Stimulated activated naive CD8-positive, alpha-beta T cell treated with anti-CD3 and anti-CD28 coated beads, Interleukin-15, Interleukin-2, amounts not matched to agents 100 U/mL and 50 U/mL, for 24 hours (primary cell): ENCODE data around the gene SCG3.

Experiments
- ATAC-seq: fragments of 150-1000 bp; cut with Tn5 transposase; one replicate; pipeline ENCODE4 v1.10.0; 2021
- DNase-seq: peaks from one replicate; pipeline ENCODE4 v3.0.0; 2021

Gene SCG3

DNA sequence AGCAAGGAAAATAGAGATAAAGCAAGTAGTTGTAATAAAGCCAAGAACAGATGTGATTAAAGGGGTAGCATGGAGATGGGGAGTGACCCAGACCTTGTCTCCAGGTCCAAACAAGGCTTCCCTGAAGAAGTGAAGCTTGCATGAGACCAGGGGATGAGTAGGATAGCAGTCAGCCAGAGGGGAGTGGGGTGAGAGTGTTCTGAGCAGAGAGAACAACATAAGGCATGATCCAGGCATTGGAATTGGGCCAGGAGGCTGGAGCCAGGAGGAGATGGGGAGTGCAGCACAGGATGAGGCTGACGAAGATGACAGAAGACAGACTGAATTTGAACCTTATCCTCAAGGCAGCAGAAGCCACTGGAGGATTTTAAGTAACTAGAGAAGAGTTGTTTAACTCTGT, 77.3 kb downstream of the SCG3 start:
- no peak for ATAC-seq

DNA sequence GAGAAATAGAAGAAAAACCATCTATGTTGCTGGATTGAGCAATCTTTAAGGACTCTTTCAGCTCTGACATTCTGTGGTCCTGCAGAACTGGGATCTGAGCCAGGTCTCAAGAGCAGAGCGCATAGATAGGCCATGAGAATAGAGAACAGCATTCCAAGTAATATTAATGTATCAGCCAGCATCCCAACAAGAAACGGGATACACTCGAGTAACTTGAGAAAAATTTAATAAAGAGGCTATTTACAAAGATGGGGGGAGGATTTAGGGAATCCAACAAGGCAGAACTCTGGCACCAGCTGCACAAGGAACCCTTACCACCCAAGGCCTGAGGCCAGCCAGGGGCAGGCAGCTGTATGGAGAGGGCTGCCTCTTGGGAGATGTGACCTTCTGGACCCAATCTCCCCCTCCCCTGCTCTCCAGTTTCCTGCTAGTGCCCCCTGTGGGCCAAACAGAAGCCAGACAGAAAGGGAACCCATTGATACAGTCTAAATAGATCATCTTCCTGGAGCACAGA, 78.3 kb downstream of the SCG3 start:
- DNase-seq (no peak), ATAC-seq (no peak)

More for the DNA sequence above, 77.3 kb downstream of the SCG3 start:
- no peak for DNase-seq

DNA sequence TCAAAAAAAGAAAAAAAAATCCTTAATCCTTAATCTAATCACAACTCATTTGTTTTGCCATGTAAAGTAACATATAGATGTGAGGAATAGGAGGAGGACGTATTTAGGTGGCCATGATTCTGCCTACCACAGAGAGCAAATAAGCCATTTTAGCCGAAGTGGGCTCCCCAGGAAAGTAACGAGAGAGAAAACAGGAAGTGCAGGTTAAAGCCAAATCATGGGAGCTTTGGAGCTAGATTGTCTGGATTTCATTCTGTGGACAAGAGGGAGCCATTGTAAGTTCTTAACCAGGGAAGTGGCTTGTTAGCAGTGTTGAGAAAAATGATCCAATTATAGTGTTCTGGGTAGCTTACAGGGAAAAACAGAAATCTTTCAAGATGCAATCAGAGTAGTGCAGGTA, 79.5 kb downstream of the SCG3 start:
- DNase-seq (no peak), ATAC-seq (no peak)

DNA sequence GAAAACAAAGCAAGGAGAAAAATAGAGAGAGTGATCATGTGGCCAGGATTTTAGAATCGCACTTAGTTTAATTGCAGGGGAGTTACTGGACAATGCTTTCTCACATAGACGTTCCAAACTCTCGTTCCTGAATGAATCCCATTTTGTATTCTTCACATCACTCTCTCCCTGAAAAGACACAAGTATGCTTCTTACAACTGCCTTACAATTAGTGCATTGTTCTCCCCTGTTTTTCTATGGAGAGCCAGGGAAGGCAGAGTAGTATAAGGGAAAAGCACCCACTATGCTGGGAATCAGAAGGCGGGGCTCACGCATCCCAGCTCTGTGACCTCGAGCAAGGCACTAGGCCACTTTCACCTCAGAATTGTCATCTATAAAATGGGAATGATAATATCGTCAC, 84.4 kb downstream of the SCG3 start:
- DNase-seq = no peak
- ATAC-seq = no peak

DNA sequence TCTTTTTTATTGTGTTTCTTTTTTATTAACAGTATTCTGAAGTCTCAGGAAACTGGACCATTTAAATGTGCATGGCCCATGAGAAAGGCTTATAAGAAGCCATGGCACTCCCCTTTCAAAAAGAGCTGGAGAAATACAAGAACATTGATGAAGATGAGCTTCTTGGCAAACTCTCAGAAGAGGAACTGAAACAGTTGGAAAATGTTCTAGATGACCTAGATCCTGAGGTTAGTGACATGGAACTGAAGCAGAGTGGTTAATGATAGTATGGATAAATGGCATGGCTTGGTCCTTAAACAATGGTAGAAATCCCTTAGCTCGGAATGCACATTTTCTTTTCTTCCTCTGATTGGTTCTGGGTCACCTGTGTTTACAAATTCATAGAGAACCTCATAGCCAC, 85.0 kb downstream of the SCG3 start:
- ATAC-seq = no peak

DNA sequence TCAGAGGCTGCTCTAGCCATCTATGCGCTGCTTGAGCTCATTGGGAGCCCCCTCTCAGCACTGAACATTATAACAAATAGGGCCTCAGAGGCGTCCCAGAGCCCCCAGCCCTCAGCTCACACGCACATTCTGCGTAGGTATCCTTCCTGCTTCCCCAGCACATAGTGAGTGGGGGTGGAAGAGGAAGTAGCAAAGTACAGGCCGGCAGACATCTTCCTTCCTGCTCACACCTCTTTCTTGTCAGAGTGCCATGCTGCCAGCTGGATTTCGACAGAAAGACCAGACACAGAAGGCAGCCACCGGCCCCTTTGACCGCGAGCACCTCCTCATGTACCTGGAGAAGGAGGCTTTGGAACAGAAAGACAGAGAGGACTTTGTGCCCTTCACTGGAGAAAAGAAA, 86.7 kb downstream of the SCG3 start:
- DNase-seq (no peak), ATAC-seq (no peak)

More for the DNA sequence above, 85.0 kb downstream of the SCG3 start:
- no peak for DNase-seq
